ENCODE measurements around the gene KRTAP10-8.
"Not testable (repeated sequence)": the region's sequence is repeated elsewhere in the genome, so short reads cannot be mapped to it uniquely, and the experiment has no call there.

DNA sequence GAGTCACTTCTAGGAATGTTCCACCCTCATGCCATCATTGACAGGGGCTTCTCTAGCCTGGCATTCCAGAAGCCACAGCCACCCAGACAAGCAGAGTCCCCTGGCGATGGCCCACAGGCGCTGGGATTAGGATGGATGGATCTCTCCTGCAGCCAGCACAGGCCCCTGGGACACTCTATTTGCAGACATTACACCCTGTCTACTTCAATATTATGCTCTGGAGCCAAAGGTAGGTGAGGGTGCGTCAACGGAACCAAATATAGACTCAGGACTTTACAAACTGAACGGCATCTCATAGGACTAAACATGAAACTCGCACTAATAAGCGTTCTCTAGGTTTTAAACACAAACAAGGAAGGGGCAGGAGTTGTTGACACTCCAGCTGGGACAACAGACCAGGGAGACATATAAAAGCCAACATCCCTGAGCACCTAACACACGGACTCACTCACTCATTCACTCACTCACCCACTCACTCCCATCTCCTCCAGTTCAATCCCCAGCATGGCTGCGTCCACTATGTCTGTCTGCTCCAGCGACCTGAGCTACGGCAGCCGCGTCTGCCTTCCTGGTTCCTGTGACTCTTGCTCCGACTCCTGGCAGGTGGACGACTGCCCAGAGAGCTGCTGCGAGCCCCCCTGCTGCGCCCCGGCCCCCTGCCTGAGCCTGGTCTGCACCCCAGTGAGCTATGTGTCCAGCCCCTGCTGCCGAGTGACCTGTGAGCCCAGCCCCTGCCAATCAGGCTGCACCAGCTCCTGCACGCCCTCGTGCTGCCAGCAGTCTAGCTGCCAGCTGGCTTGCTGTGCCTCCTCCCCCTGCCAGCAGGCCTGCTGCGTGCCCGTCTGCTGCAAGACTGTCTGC, 11.5 kb upstream of the KRTAP10-8 start, which contains the start of gene KRTAP10-7:
- not testable (repeated sequence) for TF ChIP-seq CTCF, EP300, POLR2A, POLR2AphosphoS5 (IDR thresholded peaks at IDR 0.05)
